ENCODE results near the gene AHRR.
"Not testable (repeated sequence)": the region's sequence is repeated elsewhere in the genome, so short reads cannot be mapped to it uniquely, and the experiment has no call there.

- TF ChIP-seq CTCF (IDR thresholded peaks at IDR 0.05; ENCODE audit: low read length); EZH2 (IDR thresholded peaks at IDR 0.05; ENCODE audit: borderline replicate concordance, low read length): not testable (repeated sequence)
Measured at GRCh38 chr5:486597-486996, 165.1 kb downstream of the AHRR start.
